AG20443 (cell line): ENCODE measurements around the gene RHBDL2.
A peak's percentile ranks its signal among the peaks of the same experiment; 100 is the strongest.
"Not testable (repeated sequence)": the region's sequence is repeated elsewhere in the genome, so short reads cannot be mapped to it uniquely, and the experiment has no call there.

Experiments
- DNase-seq: peaks from one replicate; pipeline ENCODE4 v3.0.0; 2012; ENCODE audit warnings: low spot score, mixed read lengths

Gene RHBDL2

GRCh38 chr1:38932571-38932970 lies 9.1 kb downstream of the RHBDL2 start:
- no peak for DNase-seq

GRCh38 chr1:38929476-38929875 lies 12.2 kb downstream of the RHBDL2 start:
- peak; percentile 27 for DNase-seq

- DNase-seq, result no peak
These were observed 12.6 kb downstream of the RHBDL2 start for GRCh38 chr1:38929054-38929453.

DNA sequence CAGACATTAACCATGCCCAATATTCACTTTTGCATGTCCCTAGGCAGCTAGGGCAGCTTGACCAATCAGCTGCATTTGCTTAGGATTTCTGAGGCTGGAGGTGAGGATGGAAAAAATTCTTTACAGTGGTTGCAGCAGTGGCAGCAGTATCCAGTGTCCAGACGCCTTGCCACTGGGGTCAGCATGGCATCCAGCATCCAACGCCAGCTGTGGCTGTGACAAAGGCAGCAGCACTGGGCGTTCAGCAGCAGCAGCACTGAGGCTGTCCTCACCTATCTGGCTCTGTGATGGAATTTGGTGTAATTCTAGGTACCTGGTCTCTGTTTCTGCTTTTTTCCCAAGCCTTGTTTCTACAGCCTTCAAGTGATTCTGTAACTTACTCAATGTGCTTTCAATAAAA lies 15.5 kb downstream of the RHBDL2 start:
- DNase-seq, result no peak

GRCh38 chr1:38925391-38925790 lies 16.2 kb downstream of the RHBDL2 start:
- no peak for DNase-seq

DNA sequence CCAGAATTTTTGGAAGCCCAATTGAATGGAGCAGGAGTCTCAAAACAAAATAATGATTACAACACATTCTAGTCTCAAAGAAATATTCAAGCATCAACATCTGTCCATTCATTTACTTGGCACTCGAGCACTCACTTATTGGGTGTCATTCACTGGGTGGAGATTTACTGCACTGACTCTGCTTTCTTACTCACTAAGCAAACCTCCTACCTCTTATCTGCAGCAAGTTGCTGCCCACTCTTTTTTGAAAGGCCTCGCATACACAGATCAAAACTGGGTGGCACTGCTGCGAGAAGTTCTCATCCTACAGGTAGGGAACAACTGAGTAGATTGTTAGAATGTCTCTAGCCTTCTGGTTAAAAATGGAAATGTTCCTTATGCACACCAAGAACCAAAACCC lies 18.0 kb downstream of the RHBDL2 start:
- no peak for DNase-seq

DNA sequence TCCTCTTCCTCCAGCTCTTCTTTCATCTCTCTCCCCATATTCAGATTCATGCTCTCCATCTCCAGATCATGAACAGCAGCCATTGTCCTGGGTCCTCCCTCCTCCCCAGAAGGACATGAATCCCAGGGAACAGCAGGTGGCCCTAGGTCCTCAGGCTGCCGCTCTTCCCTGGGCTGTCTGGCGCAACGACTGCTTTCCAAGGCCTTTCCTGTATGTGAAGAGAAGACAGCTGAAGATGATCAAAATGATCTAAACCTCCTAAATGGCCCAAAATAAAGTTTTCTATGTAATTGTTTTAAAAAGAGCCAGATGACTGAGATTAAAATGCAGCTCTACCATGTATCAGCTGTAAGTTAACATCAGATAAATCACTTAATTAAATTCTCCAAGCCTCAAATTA lies 22.5 kb downstream of the RHBDL2 start:
- no peak for DNase-seq

GRCh38 chr1:38918568-38918967 lies 23.1 kb downstream of the RHBDL2 start:
- DNase-seq, result peak; percentile 33

- DNase-seq, result no peak
These were observed 23.9 kb downstream of the RHBDL2 start for GRCh38 chr1:38917772-38918171.

DNA sequence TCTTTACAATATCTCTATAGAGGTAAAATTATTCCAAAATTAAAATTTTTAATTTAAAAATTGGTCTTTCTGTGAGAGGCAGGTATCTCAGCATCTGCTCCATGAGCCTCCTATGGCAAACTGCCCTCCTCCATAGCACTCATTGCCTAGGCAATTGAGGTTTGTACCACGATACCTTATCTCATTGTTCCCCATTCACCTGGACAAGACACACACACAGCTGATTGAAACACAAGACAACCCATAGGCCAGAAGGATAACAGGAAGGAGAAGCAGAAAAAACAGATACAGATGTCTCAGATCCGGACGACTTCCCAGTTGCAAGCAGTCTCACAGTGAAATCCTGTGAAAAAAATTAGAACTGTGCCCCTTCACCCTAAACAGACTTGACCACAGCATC lies 24.3 kb downstream of the RHBDL2 start:
- no peak for DNase-seq

DNA sequence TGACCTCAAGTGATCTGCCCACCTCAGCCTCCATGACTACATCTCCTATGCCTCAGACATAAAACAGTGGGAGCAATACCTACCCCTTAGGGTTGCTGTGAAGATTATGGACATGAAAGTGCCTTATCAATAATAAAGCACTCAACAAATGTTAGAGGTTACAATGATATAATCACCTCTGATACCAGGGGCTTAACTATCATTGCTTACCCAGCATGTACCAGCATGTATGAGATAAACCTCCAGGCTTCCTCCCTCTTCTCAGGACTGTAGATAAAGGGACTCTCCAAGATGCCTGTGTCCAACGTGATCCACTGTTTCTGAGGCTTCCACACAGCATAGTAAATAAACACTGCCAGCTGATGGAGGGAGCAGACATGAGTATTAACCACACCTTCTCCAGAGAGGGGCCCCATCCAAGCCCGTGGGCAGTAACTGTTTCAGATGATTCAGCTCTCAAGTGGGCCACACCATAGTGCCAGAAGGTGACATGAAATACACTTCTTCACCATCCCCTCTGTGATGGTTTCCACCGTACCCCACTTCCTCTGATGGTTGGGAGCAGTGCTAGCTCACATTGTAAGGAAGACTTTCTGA lies 26.2 kb downstream of the RHBDL2 start:
- no peak for DNase-seq

- not testable (repeated sequence) for DNase-seq
These were observed 26.7 kb downstream of the RHBDL2 start for GRCh38 chr1:38914908-38915307.

DNA sequence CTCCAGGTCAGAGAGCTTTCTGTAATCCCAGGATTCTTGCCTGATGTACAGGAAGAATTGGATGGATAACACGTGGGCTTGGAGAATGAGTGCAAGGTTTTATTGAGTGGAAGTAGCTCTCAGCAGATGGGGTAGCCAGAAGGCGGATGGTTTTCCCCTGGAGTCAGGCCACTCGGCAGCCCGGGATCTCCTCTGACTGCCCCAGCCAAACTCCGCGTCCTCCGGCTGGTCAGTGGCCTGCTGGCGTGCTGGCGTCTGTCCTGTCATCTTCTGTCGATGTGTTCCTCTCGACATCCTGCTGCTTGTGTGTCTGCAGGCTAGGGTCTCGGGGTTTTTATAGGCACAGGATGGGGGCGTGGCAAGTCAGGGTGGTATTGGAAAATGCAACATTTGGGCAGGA lies 32.8 kb downstream of the RHBDL2 start:
- DNase-seq, result no peak

GRCh38 chr1:38905985-38906384 lies 35.6 kb downstream of the RHBDL2 start:
- DNase-seq, result no peak

DNA sequence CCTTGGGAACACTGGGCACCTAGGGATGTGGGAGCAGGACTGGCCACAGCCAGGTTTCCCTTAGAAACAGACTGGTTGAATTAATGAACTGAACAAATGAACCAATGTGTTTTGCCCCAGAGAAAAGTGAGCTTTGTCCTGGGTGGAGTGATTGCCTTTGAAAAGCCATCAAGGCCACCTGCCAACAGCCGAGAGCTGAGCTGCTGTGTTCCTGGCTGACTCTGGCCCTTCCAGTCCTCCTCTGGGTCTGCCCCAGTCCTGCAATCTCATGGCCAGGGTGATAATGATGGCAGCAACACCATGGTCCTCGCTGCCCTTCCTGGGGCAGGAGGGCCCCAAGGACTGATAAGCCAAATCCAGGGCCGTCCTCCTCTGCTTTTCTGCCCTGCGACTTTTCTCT lies 42.1 kb downstream of the RHBDL2 start:
- no peak for DNase-seq

DNA sequence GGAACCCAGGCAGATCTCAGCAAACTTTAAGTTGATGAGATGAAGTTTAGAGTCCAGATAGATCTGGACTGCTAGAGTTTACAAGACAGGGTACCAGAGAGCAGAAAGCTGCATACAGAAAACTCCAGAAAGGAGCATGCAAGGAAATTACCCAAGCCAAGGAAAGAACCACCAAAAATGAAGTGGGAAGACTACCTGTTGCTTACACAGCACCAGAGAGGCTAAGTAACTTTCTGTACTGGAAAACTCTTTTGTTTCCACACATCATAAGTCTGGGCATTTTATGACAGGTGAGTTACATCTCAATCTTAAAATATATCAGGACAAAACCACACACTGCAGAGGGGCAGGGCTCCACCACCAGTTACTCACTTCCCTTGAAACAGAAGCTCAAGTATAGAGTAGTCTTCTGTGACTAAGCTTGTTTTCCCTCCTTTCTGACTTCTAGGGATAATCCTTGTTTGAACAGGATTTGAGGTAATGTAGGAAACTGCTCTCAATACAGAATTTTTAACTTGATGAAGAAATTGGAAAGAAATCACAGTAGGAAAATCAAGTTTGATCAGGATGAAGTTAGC lies 42.9 kb downstream of the RHBDL2 start:
- DNase-seq, result peak; percentile 21

- no peak for DNase-seq
These were observed 45.5 kb downstream of the RHBDL2 start for GRCh38 chr1:38896169-38896568.

DNA sequence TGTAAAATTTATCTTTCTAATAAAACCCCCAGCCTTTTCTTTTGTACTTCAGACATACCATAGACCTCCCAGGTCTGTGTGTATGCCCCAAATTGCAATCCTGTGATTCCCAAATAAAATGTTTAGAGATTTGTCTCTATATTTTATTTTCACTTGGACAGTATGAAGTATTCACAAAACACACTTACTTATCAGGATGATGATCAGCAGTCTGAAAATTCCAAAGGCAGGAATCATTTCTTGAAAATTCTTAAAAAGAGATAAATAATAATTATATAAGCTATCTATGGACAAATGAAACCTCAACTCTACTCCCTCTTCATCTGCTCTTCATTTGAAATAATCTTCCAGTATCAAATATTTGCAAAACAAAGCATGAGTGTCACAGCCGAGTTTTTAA lies 48.7 kb downstream of the RHBDL2 start:
- DNase-seq, result no peak

GRCh38 chr1:38891753-38892152 lies 49.9 kb downstream of the RHBDL2 start:
- peak; percentile 27 for DNase-seq

DNA sequence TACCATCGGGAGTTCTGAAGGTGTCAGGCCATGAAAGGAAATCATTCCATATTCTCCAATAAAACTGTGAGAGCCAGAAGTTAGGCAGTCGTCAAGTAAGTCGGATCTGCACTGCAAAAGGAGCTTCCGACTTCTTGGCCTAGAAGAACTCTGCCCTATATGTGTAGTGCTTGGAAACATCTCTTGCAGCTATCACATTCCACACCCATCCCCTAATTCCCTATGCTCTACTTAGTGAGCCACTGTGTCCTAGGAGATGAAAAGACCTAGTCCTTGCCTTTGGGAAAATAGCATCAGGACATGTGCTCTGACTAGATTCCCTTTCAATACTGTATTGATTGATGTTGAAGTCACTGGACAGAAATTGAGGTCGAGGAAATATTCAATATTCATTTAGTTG lies 52.0 kb downstream of the RHBDL2 start:
- DNase-seq, result no peak

DNA sequence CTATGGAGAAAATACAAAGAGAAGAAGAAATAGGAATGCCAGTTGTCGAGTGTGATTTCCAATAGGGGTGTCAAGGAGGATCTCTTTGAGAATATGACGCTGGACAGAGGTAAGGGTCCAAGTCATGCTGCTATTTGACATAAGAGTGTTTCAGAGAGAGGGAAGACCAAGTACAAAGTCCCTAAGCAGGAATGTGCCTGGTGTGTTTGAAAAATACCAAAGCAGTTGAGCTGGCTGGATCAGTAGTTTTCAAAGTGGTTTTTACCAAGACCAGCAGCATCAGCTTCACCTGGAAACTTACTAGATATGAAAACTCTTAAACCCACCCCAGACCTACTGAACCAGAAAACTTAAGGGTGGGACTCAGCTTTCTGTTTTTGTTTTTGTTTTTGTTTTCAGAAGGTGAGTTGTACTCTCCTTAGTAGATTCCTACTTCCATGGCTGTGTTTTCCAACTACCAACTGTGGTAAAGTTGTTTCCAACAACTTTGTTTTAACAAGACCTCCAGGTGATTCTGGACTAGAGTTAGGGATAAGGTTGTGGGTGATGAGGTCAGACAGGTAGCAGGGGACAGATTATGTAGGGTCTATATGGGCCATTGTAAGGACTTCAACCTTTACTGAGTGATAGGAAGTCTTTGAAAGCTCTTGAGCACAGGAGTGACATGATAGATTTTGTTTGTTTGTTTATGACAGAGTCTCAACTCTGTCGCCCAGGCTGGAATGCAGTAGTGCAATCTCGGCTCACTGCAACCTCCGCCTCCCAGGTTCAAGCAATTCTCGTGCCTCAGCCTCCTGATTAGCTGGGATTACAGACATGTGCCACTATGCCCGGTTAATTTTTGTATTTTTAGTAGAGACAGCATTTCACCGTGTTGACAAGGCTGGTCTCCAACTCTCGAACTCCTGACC lies 53.0 kb downstream of the RHBDL2 start:
- DNase-seq, result no peak

- DNase-seq, result no peak
These were observed 56.5 kb downstream of the RHBDL2 start for GRCh38 chr1:38885092-38885491.

GRCh38 chr1:38881487-38881886 lies 60.1 kb downstream of the RHBDL2 start, which contains the start of gene GJA9:
TSS of gene GJA9 (minus strand) at chr1:38881587. CDS start at chr1:38876098, 5,489 bp downstream.
- no peak for DNase-seq
